Glutamatergic neuron (in vitro differentiated cells): ENCODE results near the gene DGKI. TPM values are rescaled to one million over a fixed set of nuclear protein-coding genes. Genes with fewer than 3 reads are reported as not detected.

Experiments
- DNase-seq: peaks from one replicate; pipeline ENCODE4 v3.0.0; 2022
- H3K27ac Mint-ChIP-seq: one replicate; pipeline ENCODE4 v1.8.0; 2020; ENCODE audit warnings: mild to moderate bottlenecking, mixed read lengths, inconsistent platforms; ENCODE audit not compliant: unreplicated experiment
- H3K27me3 Mint-ChIP-seq: one replicate; pipeline ENCODE4 v1.8.0; 2020; ENCODE audit warnings: mild to moderate bottlenecking, moderate library complexity, mixed read lengths, inconsistent platforms; ENCODE audit not compliant: unreplicated experiment
- H3K36me3 Mint-ChIP-seq: one replicate; pipeline ENCODE4 v1.8.0; 2020; ENCODE audit warnings: mild to moderate bottlenecking, mixed read lengths, inconsistent platforms; ENCODE audit not compliant: unreplicated experiment
- H3K4me1 Mint-ChIP-seq: one replicate; pipeline ENCODE4 v1.8.0; 2020; ENCODE audit warnings: mild to moderate bottlenecking, low read depth, mixed read lengths, inconsistent platforms; ENCODE audit not compliant: unreplicated experiment
- H3K4me3 Mint-ChIP-seq: one replicate; pipeline ENCODE4 v1.8.0; 2020; ENCODE audit warnings: mild to moderate bottlenecking, mixed read lengths, inconsistent platforms; ENCODE audit not compliant: unreplicated experiment
- H3K9me3 Mint-ChIP-seq: one replicate; pipeline ENCODE4 v1.8.0; 2020; ENCODE audit warnings: mild to moderate bottlenecking, moderate library complexity, mixed read lengths, inconsistent platforms; ENCODE audit not compliant: unreplicated experiment
- total RNA-seq: library from RNA; stranded (reverse); fragmentation: NEBNext Ultra II Directional; extraction: Animal tissue kit (Norgen Biotek cat#: 25700); gene quantifications from one replicate; pipeline ENCODE4 v1.2.1, GENCODE V29; 2021; ENCODE audit not compliant: unreplicated experiment
- TF ChIP-seq, protein P1 (sequence below): fragments of 200-600 bp; sonication (generic); IDR thresholded peaks from one replicate; pipeline ENCODE4 v1.5.0; 2021; ENCODE audit not compliant: partially characterized antibody, unreplicated experiment

The DGKI gene
- total RNA-seq, 1 donor from 2014 or later, result 19.4 TPM

DNA sequence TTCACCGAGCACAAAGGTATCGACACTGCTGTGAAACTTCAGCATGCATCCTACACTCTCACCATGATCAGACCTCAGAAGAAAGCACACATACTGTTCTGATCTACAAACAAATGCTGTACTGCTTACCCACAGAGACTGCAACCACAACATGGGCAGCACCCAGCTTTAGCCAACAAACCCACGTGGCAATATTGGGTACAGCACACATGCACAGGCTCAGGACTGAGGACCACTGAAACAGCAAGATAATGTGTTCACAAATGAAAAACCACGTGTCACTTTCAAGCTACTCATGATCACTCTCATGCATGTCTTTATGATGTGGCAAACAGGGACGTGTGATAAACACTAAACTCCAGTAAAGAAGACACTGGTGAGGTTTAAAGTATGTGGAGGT lies 383.9 kb downstream of the DGKI start:
- DNase-seq, result no peak
- Mint-ChIP-seq H3K27me3 (peaks cover 5% of the 10 kb centered on the region), H3K36me3 (peaks cover 4% of the 10 kb centered on the region), H3K4me1 (no peaks in the 10 kb centered on the region), H3K4me3 (no peak overlapping the region), H3K9me3 (peaks cover 2% of the 10 kb centered on the region), H3K27ac (no peak overlapping the region)
- TF ChIP-seq, protein P1, sequence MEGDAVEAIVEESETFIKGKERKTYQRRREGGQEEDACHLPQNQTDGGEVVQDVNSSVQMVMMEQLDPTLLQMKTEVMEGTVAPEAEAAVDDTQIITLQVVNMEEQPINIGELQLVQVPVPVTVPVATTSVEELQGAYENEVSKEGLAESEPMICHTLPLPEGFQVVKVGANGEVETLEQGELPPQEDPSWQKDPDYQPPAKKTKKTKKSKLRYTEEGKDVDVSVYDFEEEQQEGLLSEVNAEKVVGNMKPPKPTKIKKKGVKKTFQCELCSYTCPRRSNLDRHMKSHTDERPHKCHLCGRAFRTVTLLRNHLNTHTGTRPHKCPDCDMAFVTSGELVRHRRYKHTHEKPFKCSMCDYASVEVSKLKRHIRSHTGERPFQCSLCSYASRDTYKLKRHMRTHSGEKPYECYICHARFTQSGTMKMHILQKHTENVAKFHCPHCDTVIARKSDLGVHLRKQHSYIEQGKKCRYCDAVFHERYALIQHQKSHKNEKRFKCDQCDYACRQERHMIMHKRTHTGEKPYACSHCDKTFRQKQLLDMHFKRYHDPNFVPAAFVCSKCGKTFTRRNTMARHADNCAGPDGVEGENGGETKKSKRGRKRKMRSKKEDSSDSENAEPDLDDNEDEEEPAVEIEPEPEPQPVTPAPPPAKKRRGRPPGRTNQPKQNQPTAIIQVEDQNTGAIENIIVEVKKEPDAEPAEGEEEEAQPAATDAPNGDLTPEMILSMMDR, result no peak

DNA sequence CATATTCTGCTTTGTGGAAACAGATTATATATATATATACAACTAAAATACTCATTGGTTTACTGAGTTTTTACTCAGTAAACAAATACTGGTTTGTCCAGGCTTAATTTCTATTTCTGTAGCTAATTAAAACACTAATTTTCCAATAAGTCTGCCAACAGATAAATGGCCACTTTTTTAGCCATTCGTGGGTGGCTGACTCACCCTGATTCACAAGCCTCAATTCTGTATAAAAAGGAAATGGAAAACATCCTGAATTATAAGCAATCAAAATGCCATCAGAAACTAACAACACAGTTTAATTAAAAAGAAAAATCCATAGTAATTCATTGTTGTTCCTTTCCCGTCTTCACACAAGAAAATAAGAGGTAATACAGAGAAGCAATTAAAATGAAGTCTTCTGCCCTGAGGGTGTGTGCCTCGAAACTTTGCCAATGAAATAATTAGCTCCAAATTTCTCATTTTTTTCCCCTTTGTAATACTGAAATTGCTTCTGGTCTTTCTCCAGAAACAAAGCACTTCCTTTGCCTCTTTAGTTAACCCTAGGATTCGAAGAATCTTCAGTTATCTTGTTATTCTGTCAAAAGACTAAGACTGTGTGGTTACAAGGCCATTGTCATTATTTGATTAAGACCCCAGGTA lies 384.6 kb downstream of the DGKI start:
- Mint-ChIP-seq H3K27ac (no peak overlapping the region), H3K4me3 (no peak overlapping the region), H3K27me3 (peaks cover 5% of the 10 kb centered on the region), H3K4me1 (no peaks in the 10 kb centered on the region), H3K9me3 (peaks cover 2% of the 10 kb centered on the region), H3K36me3 (peaks cover 4% of the 10 kb centered on the region)
- TF ChIP-seq, protein P1, result no peak
- DNase-seq, result no peak

DNA sequence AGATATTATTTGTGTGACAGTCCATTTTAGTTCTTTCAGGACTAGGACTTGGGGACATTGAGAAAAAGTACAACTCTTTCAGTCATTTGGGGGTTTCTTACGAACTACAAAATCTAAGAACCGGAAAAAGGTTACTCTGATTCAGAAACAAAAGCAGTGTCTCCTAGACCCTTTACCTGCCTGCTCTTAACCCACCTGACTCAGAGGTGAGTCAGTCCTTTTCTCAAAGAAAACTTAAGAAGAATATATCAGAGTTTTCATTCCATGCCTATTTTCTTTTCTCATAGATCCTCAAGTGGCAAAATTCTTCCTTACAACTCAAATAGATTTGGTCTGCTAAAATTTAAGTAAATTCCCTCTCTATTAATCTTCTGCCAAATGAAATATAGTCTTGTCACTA lies 388.4 kb downstream of the DGKI start:
- Mint-ChIP-seq H3K9me3 (peaks cover 2% of the 10 kb centered on the region), H3K27ac (no peak overlapping the region), H3K4me3 (no peak overlapping the region), H3K4me1 (peaks cover 2% of the 10 kb centered on the region), H3K27me3 (peaks cover 3% of the 10 kb centered on the region), H3K36me3 (peaks cover 4% of the 10 kb centered on the region)
- DNase-seq, result no peak
- TF ChIP-seq, protein P1, result no peak

DNA sequence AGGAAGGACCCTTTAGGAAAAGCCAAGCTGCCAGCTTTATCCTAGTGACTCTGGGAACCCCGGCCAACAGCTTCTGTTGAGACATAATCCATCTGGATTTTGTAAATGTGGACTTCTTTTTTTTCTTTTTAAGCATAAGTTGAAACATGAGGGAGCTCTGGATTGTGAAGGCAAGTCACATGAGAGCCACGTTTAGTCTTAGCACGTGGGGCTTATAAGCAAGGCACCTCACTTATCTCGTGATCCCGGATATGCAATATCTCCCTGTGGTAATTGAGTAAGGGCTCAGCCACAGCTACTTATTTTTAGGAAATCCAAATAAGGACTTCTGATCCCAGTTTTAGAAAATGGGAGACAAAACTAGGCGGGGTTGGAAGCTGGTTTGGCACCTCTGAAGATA lies 392.0 kb downstream of the DGKI start:
- TF ChIP-seq, protein P1, result no peak
- Mint-ChIP-seq H3K4me3 (no peak overlapping the region), H3K9me3 (peaks cover 2% of the 10 kb centered on the region), H3K27ac (no peak overlapping the region), H3K27me3 (no peaks in the 10 kb centered on the region), H3K36me3 (no peaks in the 10 kb centered on the region), H3K4me1 (peaks cover 9% of the 10 kb centered on the region)
- no peak for DNase-seq

DNA sequence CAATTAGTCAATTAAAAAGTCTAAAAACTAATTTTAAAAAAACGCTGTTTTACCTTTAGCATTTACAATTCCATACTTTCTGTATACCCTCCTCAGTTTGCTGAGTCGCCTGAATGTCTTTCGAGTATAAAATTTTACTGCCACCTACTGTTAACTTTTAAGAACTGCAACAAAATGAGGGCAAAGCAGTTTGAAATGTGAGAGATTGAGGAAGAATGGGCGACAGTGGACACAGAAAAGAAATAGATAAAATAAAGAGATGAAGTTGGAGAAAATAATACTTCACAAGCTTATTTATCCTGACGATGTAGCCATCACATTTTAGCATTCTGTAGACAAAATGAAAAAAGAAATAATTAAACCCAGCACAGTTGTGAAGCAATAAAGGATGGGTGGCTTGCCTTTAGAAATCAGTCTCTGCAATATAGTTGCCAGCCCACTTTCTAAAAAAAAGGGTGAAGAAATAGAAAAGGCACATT lies 392.5 kb downstream of the DGKI start:
- DNase-seq, result no peak
- no peaks in the 10 kb centered on the region for H3K27me3 Mint-ChIP-seq
- H3K27ac Mint-ChIP-seq, result no peak overlapping the region
- TF ChIP-seq, protein P1, result peak; percentile 83
- peaks cover 9% of the 10 kb centered on the region for H3K4me1 Mint-ChIP-seq
- H3K9me3 Mint-ChIP-seq, result peaks cover 2% of the 10 kb centered on the region
- no peaks in the 10 kb centered on the region for H3K36me3 Mint-ChIP-seq
- H3K4me3 Mint-ChIP-seq, result no peak overlapping the region
